ENCODE results near the gene REXO5.
A peak's percentile ranks its signal among the peaks of the same experiment; 100 is the strongest.

Gene REXO5

DNA sequence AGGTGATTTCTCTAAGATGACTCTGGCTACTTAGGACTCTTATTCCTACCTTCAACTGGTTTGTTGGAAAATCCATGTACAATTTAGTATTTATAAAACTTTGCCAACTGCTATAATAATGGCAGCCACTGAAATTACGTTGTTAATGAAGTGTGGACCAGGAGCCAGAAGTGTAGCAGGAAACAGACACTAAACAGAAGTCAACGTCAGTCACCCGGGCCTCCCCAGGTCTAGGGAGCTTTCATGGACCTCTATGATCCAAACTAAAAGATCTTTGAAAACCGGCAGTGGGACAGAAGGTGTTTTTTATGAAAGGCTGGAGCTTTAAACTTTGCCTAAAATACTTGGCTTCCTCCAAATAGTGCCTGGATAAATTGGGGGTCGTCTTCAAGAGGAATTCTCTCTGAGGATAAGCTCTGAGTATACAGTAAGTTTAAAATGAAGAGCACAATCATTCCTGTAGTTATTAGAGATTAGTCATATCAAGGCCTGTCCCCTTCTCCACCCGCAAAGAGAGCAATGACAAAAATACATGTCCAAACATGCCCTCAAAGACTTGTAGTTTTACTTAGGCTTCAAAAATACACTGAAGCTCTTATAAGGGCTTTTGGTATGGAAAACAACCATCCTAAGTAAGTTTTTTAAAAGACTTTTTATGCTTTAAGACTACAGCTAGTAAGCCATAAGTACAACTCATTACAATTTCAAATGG, 59.2 kb downstream of the REXO5 start:
- peak overlapping the region; percentile 81 for H3K27ac ChIP-seq (ENCODE audit: low read length)
- H3K4me3 ChIP-seq (ENCODE audit: low read depth in 1 of 2, low read length in 2 of 2): no peak overlapping the region
- H3K27me3 ChIP-seq (ENCODE audit: low read depth, low read length): no peaks in the 10 kb centered on the region
- no peaks in the 10 kb centered on the region for H3K9me3 ChIP-seq (ENCODE audit: control insufficient read depth in 1 of 2, low read length in 2 of 2)
- H3K4me1 ChIP-seq (ENCODE audit: control insufficient read depth in 1 of 2, insufficient read depth in 2 of 2, low read length in 2 of 2): peaks cover 47 to 53% of the 10 kb centered on the region in 2 donors
- H3K36me3 ChIP-seq (ENCODE audit: control insufficient read depth in 1 of 2, insufficient read depth in 2 of 2, low read length in 2 of 2): peaks cover 12 to 20% of the 10 kb centered on the region in 2 donors

DNA sequence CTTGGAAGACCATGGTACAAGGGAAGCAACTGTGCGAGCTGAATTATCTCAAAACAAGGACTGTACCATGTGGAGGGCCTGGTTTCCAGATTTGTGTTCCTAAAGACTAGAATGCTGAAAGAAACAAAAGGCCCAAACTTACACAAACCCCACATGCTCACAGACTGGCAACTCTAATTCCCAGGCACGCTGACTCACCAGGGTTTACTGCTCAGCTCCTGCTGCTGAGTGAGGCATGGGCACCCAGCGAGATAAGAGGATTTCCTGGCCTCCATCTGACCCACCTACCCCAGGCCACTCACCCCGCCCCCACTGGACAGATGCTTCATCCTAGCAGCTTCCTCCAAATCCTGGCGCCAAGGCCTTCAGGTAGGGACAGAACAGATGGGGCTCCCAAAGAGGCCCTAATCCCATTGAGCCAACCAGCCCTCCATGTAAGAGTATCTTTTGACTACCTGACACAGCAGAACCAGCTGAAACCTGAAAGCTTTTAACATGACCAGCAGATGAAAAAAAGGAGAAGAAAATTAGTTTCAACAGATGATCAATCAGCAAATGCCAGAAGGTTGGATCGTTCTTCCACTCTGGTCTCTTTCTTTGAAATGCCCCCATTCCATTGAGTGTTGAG, 59.9 kb downstream of the REXO5 start:
- Histone ChIP-seq H3K4me1 (ENCODE audit: control insufficient read depth in 1 of 2, insufficient read depth in 2 of 2, low read length in 2 of 2) (peaks cover 49 to 59% of the 10 kb centered on the region in 2 donors), H3K27me3 (ENCODE audit: low read depth, low read length) (no peaks in the 10 kb centered on the region), H3K9me3 (ENCODE audit: control insufficient read depth in 1 of 2, low read length in 2 of 2) (no peaks in the 10 kb centered on the region), H3K36me3 (ENCODE audit: control insufficient read depth in 1 of 2, insufficient read depth in 2 of 2, low read length in 2 of 2) (peaks cover 8 to 15% of the 10 kb centered on the region in 2 donors), H3K4me3 (ENCODE audit: low read depth in 1 of 2, low read length in 2 of 2) (no peak overlapping the region), H3K27ac (ENCODE audit: low read length) (peak overlapping the region; percentile 81)

DNA sequence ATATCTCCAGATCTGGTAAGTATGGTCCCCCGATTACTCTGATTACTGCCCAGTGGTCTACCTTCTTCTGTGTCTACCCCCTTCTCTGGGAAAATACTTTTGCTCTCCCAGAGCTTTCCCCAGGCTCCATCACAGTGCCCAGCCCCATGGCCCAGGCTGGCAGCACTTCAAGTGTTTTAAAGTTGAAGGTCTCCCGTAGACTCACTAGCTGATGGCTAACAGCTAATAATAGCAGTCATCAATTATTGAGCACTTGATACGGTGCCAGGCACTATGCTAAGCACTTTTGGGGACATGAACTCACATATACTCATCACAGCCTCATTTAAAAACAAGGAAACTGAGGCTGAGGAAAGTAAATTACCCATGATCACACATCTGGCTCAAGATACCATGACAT, 60.5 kb downstream of the REXO5 start:
- H3K36me3 ChIP-seq (ENCODE audit: control insufficient read depth in 1 of 2, insufficient read depth in 2 of 2, low read length in 2 of 2): peaks cover 6 to 10% of the 10 kb centered on the region in 2 donors
- no peak overlapping the region for H3K4me3 ChIP-seq (ENCODE audit: low read depth in 1 of 2, low read length in 2 of 2)
- peak overlapping the region; percentile 81 for H3K27ac ChIP-seq (ENCODE audit: low read length)
- no peaks in the 10 kb centered on the region for H3K27me3 ChIP-seq (ENCODE audit: low read depth, low read length)
- peaks cover 49 to 64% of the 10 kb centered on the region in 2 donors for H3K4me1 ChIP-seq (ENCODE audit: control insufficient read depth in 1 of 2, insufficient read depth in 2 of 2, low read length in 2 of 2)
- H3K9me3 ChIP-seq (ENCODE audit: control insufficient read depth in 1 of 2, low read length in 2 of 2): no peaks in the 10 kb centered on the region

DNA sequence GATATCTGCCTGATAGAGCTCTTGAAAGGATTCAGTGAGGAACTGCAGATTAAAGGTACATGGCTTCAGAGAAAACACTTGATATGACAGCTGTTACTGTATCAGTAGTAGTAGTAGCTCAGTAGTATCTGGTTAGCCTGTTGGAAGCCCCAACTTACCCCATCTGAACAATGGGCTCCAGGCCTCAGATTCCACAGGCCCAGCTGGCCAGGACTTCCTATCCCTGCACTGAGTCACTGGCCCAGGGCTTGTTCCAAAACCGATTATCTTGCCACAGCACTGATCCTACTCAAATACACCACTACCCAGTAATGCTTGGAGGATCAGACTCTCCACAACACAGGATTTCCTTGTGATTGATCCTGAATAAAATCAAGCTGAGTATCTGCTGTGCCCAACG, 61.3 kb downstream of the REXO5 start:
- Histone ChIP-seq H3K4me3 (ENCODE audit: low read depth in 1 of 2, low read length in 2 of 2) (no peak overlapping the region), H3K27me3 (ENCODE audit: low read depth, low read length) (no peaks in the 10 kb centered on the region), H3K27ac (ENCODE audit: low read length) (no peak overlapping the region), H3K36me3 (ENCODE audit: control insufficient read depth in 1 of 2, insufficient read depth in 2 of 2, low read length in 2 of 2) (peaks cover 0 to 3% of the 10 kb centered on the region in 2 donors), H3K9me3 (ENCODE audit: control insufficient read depth in 1 of 2, low read length in 2 of 2) (no peaks in the 10 kb centered on the region), H3K4me1 (ENCODE audit: control insufficient read depth in 1 of 2, insufficient read depth in 2 of 2, low read length in 2 of 2) (peaks cover 49 to 71% of the 10 kb centered on the region in 2 donors)

DNA sequence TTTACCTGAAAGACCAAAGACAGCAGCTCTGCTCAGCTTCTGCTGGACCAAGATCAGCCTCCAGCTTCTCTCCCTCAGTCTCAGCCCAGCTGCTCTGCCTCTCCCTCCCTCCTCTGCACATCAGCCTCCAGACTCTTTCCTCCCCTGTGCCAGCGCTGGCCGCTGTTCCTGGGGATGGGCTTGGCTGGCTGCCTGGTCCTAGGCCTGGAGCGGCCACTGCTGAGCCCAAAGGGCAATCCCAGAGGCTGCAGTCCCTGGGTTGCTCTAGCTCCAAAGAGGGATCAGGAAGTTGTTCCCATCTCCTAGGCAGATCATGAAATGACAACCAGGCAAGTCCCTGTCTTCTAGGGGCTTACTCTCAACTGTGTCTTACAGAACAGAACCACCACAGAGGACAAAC, 62.6 kb downstream of the REXO5 start:
- H3K27me3 ChIP-seq (ENCODE audit: low read depth, low read length): no peaks in the 10 kb centered on the region
- H3K4me1 ChIP-seq (ENCODE audit: control insufficient read depth in 1 of 2, insufficient read depth in 2 of 2, low read length in 2 of 2): peaks cover 49 to 73% of the 10 kb centered on the region in 2 donors
- no peak overlapping the region for H3K4me3 ChIP-seq (ENCODE audit: low read depth in 1 of 2, low read length in 2 of 2)
- no peaks in the 10 kb centered on the region for H3K9me3 ChIP-seq (ENCODE audit: control insufficient read depth in 1 of 2, low read length in 2 of 2)
- peaks cover 0 to 3% of the 10 kb centered on the region in 2 donors for H3K36me3 ChIP-seq (ENCODE audit: control insufficient read depth in 1 of 2, insufficient read depth in 2 of 2, low read length in 2 of 2)
- peak overlapping the region; percentile 70 for H3K27ac ChIP-seq (ENCODE audit: low read length)

DNA sequence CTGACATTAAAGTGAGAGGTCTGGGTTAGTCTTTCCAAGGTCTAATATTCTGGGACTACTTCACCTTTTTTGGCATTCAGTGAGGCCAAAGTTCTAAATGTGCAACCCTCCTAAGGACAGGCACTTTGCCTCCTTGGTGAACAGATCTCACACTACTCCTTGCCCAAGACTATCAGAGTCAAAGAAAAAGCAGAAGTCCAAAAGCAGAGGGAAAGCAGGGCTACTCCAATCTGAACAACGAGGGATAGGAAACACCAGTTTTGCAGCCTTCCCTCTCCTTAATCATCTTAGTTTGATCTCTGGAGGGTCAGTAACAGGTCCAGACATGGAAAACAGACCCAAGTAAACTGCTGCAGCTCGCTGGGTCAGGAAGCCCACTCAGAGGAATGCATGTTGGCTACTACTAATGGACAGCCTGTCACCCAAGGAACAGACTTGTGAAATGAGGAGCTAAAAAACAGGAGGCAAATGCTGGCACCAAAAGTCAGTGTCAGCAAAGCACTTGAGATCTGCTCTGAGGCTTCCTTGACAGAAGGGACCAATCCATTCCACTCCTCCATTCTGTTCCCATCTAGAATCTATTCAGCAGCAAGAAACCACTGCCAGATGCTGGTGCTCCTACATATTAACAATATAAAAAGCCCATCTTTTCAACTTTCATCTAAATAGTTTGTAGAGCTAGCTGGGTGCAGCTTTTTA, 63.9 kb downstream of the REXO5 start:
- H3K9me3 ChIP-seq (ENCODE audit: control insufficient read depth in 1 of 2, low read length in 2 of 2): no peaks in the 10 kb centered on the region
- H3K27ac ChIP-seq (ENCODE audit: low read length): peak overlapping the region; percentile 28
- H3K36me3 ChIP-seq (ENCODE audit: control insufficient read depth in 1 of 2, insufficient read depth in 2 of 2, low read length in 2 of 2): peaks cover 0 to 3% of the 10 kb centered on the region in 2 donors
- no peaks in the 10 kb centered on the region for H3K27me3 ChIP-seq (ENCODE audit: low read depth, low read length)
- peaks cover 49 to 78% of the 10 kb centered on the region in 2 donors for H3K4me1 ChIP-seq (ENCODE audit: control insufficient read depth in 1 of 2, insufficient read depth in 2 of 2, low read length in 2 of 2)
- H3K4me3 ChIP-seq (ENCODE audit: low read depth in 1 of 2, low read length in 2 of 2): no peak overlapping the region

DNA sequence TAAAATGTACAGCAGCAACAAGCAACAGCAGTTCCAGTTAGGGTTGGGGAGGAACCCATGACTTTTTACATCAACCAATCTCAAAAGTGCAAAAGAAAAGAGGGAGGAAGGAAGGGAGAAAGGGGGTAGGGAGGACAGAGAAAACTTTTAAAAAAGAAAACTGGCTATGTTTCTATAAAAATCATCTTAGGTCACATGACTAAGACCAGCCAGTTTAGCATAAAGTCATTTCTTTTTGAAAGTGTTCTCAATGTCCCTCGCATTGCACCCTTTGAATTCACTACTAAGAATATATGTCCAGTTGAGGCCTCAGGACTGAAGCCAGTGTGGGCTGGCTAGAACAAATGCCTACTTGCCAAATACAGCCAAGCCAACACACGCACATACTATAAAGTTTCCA, 64.9 kb downstream of the REXO5 start:
- Histone ChIP-seq H3K27me3 (ENCODE audit: low read depth, low read length) (no peaks in the 10 kb centered on the region), H3K9me3 (ENCODE audit: control insufficient read depth in 1 of 2, low read length in 2 of 2) (no peaks in the 10 kb centered on the region), H3K4me1 (ENCODE audit: control insufficient read depth in 1 of 2, insufficient read depth in 2 of 2, low read length in 2 of 2) (peaks cover 40 to 71% of the 10 kb centered on the region in 2 donors), H3K36me3 (ENCODE audit: control insufficient read depth in 1 of 2, insufficient read depth in 2 of 2, low read length in 2 of 2) (no peaks in the 10 kb centered on the region), H3K27ac (ENCODE audit: low read length) (no peak overlapping the region), H3K4me3 (ENCODE audit: low read depth in 1 of 2, low read length in 2 of 2) (no peak overlapping the region)

DNA sequence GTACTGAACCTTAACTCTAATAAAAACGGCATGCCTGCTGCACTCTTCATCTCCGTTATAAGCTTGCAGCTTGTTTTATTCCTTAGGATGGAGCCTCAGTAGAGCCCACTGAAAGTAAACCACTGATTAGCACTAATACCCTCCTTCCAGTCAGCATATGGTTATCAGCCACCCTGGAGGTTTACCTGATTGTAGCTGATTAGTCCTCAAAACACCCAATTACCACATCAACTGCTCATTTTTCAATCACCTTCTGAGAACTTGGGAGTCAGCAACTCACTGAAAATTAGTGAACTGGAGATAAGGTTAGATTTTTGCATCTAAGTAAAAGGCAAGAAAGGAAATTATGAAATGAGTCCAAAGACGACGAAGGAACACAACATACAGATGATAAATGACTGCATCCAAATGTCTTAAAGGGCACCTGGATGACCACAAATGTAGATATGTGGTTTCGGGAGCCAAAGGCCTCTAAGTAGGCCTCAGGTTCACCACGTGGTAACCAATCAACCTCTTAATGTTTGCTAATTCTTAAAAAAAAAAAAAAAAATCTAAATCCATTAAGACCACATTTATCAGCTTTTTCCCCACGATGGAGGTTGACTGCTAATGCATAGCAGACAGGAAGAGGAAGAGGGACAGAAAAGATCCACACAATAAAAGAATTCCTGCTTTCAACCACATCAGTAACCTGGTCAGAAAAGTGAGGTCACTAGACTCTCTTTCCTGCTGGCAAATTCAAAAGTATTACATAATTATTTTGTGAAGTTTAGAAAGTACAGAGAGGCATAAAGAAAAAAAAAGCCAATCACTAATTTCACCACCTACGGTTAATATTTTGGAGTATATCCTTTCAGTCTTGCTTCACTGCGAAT, 65.9 kb downstream of the REXO5 start:
- H3K27me3 ChIP-seq (ENCODE audit: low read depth, low read length): no peaks in the 10 kb centered on the region
- no peak overlapping the region for H3K27ac ChIP-seq (ENCODE audit: low read length)
- H3K9me3 ChIP-seq (ENCODE audit: control insufficient read depth in 1 of 2, low read length in 2 of 2): no peaks in the 10 kb centered on the region
- H3K4me3 ChIP-seq (ENCODE audit: low read depth in 1 of 2, low read length in 2 of 2): no peak overlapping the region
- H3K36me3 ChIP-seq (ENCODE audit: control insufficient read depth in 1 of 2, insufficient read depth in 2 of 2, low read length in 2 of 2): no peaks in the 10 kb centered on the region
- H3K4me1 ChIP-seq (ENCODE audit: control insufficient read depth in 1 of 2, insufficient read depth in 2 of 2, low read length in 2 of 2): peaks cover 31 to 62% of the 10 kb centered on the region in 2 donors

DNA sequence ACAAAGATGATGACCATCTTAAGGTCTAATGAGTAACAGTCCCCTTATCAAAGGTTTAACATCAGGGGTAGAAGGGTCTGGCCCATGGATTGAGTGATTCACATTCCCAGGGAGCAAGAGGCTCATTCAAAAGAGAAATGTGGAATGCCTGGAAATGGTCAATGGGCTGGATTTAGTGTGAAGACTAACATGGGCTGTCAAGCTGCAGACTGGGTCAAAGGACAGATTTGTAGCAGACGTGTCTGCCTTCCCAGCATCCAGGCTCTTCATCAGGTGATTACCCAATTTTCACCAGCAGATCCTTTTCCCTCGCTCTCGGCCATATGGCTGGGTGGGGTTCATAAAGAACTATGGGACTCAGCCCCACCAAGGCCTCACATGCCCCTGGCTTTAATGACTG, 67.0 kb downstream of the REXO5 start:
- Histone ChIP-seq H3K36me3 (ENCODE audit: control insufficient read depth in 1 of 2, insufficient read depth in 2 of 2, low read length in 2 of 2) (no peaks in the 10 kb centered on the region), H3K4me1 (ENCODE audit: control insufficient read depth in 1 of 2, insufficient read depth in 2 of 2, low read length in 2 of 2) (peaks cover 21 to 50% of the 10 kb centered on the region in 2 donors), H3K27ac (ENCODE audit: low read length) (no peak overlapping the region)

DNA sequence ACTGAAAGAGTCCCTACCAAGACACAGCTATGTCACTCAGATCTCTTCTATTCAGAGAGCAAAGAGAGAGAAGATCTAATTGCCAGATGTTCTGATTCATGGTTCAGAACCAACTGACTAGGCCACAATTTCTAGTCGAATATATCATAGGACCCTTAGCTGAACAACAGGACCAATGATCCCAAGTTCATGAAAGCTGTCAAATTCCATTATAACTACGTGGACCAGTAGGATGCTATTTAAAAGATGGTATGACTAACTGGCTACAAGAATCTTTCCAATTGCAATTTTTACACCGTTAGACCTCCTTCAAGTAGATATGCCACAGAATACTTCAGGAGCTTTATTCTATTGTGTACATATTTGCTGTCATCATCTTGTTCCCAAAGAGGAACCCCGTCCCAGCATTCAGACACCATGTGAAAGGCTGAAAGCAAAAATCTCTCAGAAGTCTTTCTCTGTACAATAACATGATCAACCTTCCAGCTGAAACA, 67.8 kb downstream of the REXO5 start:
- H3K27ac ChIP-seq (ENCODE audit: low read length): no peak overlapping the region

More for the DNA sequence above, 67.0 kb downstream of the REXO5 start:
- Histone ChIP-seq H3K4me3 (ENCODE audit: low read depth in 1 of 2, low read length in 2 of 2) (no peak overlapping the region), H3K9me3 (ENCODE audit: control insufficient read depth in 1 of 2, low read length in 2 of 2) (no peaks in the 10 kb centered on the region), H3K27me3 (ENCODE audit: low read depth, low read length) (no peaks in the 10 kb centered on the region)

DNA sequence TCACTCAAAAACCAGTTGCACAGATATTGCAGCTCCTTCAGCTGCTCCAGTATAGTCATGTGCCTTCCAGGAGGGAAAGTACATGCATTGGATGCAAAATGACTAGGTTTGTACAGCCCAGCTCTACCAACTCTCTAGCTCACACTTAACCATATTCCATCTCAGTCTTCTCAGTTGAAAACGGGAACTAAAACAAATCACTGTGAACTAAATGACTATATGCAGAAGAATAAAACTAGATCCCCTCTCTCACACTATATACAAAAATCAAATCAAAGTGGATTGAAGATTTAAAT, 69.0 kb downstream of the REXO5 start:
- no peak overlapping the region for H3K27ac ChIP-seq (ENCODE audit: low read length)
- H3K36me3 ChIP-seq (ENCODE audit: control insufficient read depth in 1 of 2, insufficient read depth in 2 of 2, low read length in 2 of 2): no peaks in the 10 kb centered on the region
- H3K9me3 ChIP-seq (ENCODE audit: control insufficient read depth in 1 of 2, low read length in 2 of 2): no peaks in the 10 kb centered on the region
- no peaks in the 10 kb centered on the region for H3K27me3 ChIP-seq (ENCODE audit: low read depth, low read length)
- no peak overlapping the region for H3K4me3 ChIP-seq (ENCODE audit: low read depth in 1 of 2, low read length in 2 of 2)
- peaks cover 9 to 49% of the 10 kb centered on the region in 2 donors for H3K4me1 ChIP-seq (ENCODE audit: control insufficient read depth in 1 of 2, insufficient read depth in 2 of 2, low read length in 2 of 2)

More for the DNA sequence above, 67.8 kb downstream of the REXO5 start:
- Histone ChIP-seq H3K4me1 (ENCODE audit: control insufficient read depth in 1 of 2, insufficient read depth in 2 of 2, low read length in 2 of 2) (peaks cover 14 to 48% of the 10 kb centered on the region in 2 donors), H3K4me3 (ENCODE audit: low read depth in 1 of 2, low read length in 2 of 2) (no peak overlapping the region), H3K36me3 (ENCODE audit: control insufficient read depth in 1 of 2, insufficient read depth in 2 of 2, low read length in 2 of 2) (no peaks in the 10 kb centered on the region), H3K27me3 (ENCODE audit: low read depth, low read length) (no peaks in the 10 kb centered on the region), H3K9me3 (ENCODE audit: control insufficient read depth in 1 of 2, low read length in 2 of 2) (no peaks in the 10 kb centered on the region)

All from muscle layer of duodenum (tissue), 2 donors.